GM21528 (cell line): ENCODE measurements around the gene SCN2B.

Experiments
- ATAC-seq: cut with Tn5 transposase; IDR thresholded peaks from one replicate; pipeline ENCODE4 v1.9.1; 2021; ENCODE audit warnings: mild to moderate bottlenecking, moderate library complexity; ENCODE audit not compliant: unreplicated experiment, low FRiP score

The SCN2B gene

DNA sequence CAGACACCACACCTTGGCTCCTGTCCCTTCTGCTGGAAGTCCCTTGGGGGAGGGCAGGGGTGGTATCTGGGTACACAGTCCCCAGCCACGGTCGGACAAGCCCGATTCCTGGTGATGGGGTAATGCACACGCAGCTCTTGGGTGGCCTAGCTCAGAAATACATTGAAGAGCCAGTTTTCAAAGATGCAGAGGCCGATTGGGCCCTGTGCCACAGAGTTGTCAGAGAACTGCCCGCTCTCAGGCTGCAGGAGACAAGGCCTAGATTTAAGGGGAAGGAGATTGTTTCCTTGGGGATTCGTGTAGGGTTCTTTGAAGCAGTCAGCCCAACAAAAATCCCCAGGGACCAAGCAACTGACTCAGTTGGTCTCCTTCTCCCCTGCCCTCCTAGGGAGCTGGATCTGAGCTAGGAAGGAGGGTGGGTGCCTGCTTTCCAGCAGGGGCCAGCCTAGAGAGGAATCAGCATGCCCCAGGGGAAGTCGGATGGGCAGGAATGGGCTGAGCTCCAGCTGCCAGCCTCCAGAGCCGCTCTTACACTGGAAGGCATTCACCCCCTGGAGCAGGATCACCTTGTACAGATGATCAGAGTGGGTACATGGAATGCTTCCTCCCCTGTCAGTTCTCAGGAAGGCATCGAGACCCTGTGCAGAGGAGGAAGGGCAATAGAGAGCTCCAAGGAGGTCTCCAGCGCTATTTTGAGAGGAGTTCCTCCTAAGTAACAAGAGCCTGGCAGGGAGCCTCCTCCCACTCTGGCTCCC, 20.5 kb downstream of the SCN2B start:
- no peak for ATAC-seq

- no peak for ATAC-seq
Observed at GRCh38 chr11:118154641-118155040, 21.8 kb downstream of the SCN2B start.

DNA sequence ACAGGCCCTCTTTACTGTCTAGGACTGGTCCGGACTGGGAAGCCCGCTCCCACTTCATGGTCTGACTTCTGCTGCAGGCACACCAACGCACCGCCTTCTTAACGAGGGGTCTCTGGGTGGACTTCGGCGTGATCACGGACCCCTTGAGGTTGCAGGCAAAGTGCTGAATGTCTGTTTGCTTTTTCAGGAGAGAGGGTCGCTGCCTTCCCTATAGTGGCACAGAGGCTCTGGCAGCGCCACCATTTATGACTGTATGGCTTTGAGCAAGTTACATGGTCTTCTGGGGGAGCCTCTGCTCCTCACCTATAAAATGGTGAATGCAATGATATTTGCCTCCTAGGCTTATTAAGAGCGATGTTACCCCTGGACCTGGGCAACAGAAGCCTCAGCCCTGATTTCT, 22.5 kb downstream of the SCN2B start:
- no peak for ATAC-seq

- no peak for ATAC-seq
Observed at GRCh38 chr11:118153516-118153915, 22.9 kb downstream of the SCN2B start.

GRCh38 chr11:118152552-118153471, 23.6 kb downstream of the SCN2B start, which contains the start of gene SCN4B:
Gene SCN4B (minus strand): TSS chr11:118152823. CDS start chr11:118152673, 150 bp downstream.
- no peak for ATAC-seq

- no peak for ATAC-seq
Observed at GRCh38 chr11:118152020-118152551, 24.4 kb downstream of the SCN2B start.

DNA sequence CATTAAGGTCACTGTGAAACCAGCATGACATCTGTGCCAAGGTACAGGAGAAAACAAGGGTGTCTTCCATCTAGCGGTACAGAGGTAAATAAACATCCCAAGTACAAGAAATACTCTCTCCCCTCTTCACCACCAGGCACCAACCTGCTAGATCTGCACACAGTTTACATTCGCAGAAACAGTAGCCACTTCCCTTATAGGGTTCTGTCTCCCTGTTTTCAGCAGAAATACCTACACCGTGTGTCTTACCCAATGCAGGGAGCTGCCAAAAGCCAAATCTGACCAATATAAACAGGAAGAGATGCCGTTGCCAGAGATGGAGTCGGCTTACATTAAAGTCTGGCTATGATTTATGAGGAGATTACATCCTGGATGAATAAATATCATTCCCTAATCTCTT, 25.0 kb downstream of the SCN2B start:
- no peak for ATAC-seq

DNA sequence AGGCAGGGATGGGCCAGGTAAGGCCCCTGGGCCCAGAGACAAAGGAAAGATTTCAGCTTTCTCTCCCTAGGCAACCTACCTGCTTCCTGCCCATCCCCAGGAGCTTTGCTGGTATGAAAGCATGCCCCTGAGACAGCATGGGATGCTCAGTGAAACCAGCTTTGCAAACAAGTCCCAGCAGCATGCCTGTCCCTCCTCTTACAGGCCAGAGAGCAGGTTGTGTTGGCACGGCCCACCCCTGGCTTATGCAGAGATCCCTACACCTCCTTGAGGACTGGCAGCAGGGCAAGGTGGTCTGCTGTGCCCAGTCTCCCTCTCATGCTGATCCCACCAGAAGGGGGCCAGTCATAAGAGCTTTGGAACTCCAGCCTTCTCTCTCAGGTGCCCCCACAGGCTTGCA, 26.9 kb downstream of the SCN2B start:
- no peak for ATAC-seq

- no peak for ATAC-seq
Observed at GRCh38 chr11:118148856-118149255, 27.6 kb downstream of the SCN2B start.

- ATAC-seq: no peak
Observed at GRCh38 chr11:118148240-118148639, 28.2 kb downstream of the SCN2B start.

GRCh38 chr11:118147502-118147901, 28.9 kb downstream of the SCN2B start:
- no peak for ATAC-seq

DNA sequence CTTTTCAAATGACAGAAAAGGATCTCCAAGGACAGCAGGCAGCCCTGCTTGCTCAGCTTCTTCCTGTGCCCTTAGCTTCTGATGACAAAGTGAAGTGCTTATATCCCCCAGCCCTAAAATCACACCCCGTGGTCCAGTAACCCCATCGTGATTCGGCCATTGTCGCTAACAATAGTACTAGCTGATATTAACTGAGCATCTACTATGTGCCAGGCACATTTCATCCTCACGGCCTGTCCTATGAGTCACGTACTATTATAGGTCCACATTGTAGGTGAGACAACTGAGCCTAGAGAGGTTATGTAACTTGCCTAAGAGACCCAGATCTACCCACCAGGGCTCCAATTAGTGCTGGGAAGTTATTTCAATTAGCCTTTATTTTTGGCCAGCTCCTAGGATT, 29.9 kb downstream of the SCN2B start:
- ATAC-seq: no peak

GRCh38 chr11:118145285-118146227, 30.9 kb downstream of the SCN2B start:
- peak; percentile 65 for ATAC-seq

- no peak for ATAC-seq
Observed at GRCh38 chr11:118144301-118145268, 31.9 kb downstream of the SCN2B start.

DNA sequence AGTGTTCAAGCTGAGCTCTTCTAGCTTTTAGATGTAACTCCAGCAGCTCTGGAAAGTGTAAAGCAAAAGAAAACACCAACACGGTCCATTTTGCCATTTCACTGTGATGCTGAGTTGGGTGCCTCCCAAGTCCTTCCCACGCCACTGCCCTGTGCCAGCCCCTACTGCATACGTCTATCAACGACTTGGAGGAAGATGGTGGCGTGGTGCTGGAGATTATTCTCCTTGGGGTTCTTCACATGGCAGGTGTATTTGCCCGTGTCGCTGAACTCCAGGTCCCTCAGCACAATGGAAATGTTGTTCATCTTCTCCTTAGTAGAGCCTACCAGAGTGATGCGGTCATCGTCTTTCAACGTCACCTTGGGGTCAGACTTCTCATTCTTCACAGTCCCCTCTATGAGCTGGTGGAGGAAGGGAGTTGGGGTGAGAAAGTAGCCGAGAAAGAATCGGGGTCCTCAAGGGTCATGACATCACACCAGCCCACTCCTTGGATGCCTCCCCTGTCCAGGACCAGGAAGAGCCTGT, 32.7 kb downstream of the SCN2B start:
- no peak for ATAC-seq

DNA sequence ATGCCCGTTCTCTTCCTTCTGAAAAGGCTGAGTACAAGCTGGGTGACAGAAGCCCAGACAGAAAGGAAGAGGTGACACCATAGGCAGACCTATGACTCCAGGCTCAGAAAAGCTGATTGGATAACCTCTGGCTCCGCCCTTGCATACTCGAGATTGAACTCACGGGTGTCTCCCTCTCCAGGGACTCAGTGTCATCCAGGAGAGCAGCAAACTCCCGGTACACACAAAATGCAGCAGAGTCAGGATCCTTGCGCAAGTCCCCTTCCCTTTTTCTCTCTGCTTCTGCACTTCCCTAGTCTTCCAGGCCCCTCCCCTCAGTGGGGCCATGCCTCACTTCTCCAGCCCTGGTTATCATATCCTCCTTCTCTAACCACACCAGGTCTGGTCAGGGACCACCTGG, 33.6 kb downstream of the SCN2B start:
- ATAC-seq: no peak

- ATAC-seq: no peak
Observed at GRCh38 chr11:118142081-118142480, 34.4 kb downstream of the SCN2B start.

- ATAC-seq: no peak
Observed at GRCh38 chr11:118139578-118139977, 36.9 kb downstream of the SCN2B start.
